ENCODE data around the gene INSRR. TPM values are rescaled to one million over a fixed set of nuclear protein-coding genes. Genes with fewer than 3 reads are reported as not detected.

Gene INSRR
- total RNA-seq, 1 donor from 2014 or later, result not detected

GRCh38 chr1:156838972-156839371 is 19.9 kb downstream of the INSRR start:
- Mint-ChIP-seq H3K27ac (ENCODE audit: unreplicated experiment) (no peak overlapping the region), H3K9me3 (ENCODE audit: low read depth) (no peaks in the 10 kb centered on the region), H3K36me3 (ENCODE audit: low read depth) (peaks cover 2% of the 10 kb centered on the region), H3K4me3 (ENCODE audit: unreplicated experiment) (no peak overlapping the region), H3K4me1 (ENCODE audit: low read depth) (no peaks in the 10 kb centered on the region), H3K27me3 (ENCODE audit: low read depth) (peaks cover 63% of the 10 kb centered on the region)
- peak; percentile 59 for DNase-seq (ENCODE audit: low spot score)
- peak; percentile 90 for TF ChIP-seq CTCF (IDR thresholded peaks at IDR 0.05)

GRCh38 chr1:156836892-156837291 is 22.0 kb downstream of the INSRR start:
- H3K36me3 Mint-ChIP-seq (ENCODE audit: low read depth), result no peaks in the 10 kb centered on the region
- H3K27me3 Mint-ChIP-seq (ENCODE audit: low read depth), result peaks cover 62% of the 10 kb centered on the region
- H3K4me3 Mint-ChIP-seq (ENCODE audit: unreplicated experiment), result no peak overlapping the region

GRCh38 chr1:156836041-156836654 is 22.8 kb downstream of the INSRR start:
- Mint-ChIP-seq H3K27ac (ENCODE audit: unreplicated experiment) (no peak overlapping the region), H3K27me3 (ENCODE audit: low read depth) (peaks cover 69% of the 10 kb centered on the region), H3K9me3 (ENCODE audit: low read depth) (no peaks in the 10 kb centered on the region), H3K36me3 (ENCODE audit: low read depth) (no peaks in the 10 kb centered on the region), H3K4me3 (ENCODE audit: unreplicated experiment) (no peak overlapping the region), H3K4me1 (ENCODE audit: low read depth) (no peaks in the 10 kb centered on the region)
- no peak for DNase-seq (ENCODE audit: low spot score)
- no peak for TF ChIP-seq CTCF (IDR thresholded peaks at IDR 0.05)

More at GRCh38 chr1:156836892-156837291, 22.0 kb downstream of the INSRR start:
- no peak for DNase-seq (ENCODE audit: low spot score)
- Mint-ChIP-seq H3K27ac (ENCODE audit: unreplicated experiment) (no peak overlapping the region), H3K4me1 (ENCODE audit: low read depth) (no peaks in the 10 kb centered on the region), H3K9me3 (ENCODE audit: low read depth) (no peaks in the 10 kb centered on the region)
- TF ChIP-seq CTCF (IDR thresholded peaks at IDR 0.05), result no peak

GRCh38 chr1:156834322-156834721 is 24.6 kb downstream of the INSRR start:
- DNase-seq (ENCODE audit: low spot score), result no peak
- Mint-ChIP-seq H3K4me3 (ENCODE audit: unreplicated experiment) (no peak overlapping the region), H3K4me1 (ENCODE audit: low read depth) (no peaks in the 10 kb centered on the region), H3K27me3 (ENCODE audit: low read depth) (peaks cover 67% of the 10 kb centered on the region), H3K36me3 (ENCODE audit: low read depth) (no peaks in the 10 kb centered on the region), H3K27ac (ENCODE audit: unreplicated experiment) (no peak overlapping the region), H3K9me3 (ENCODE audit: low read depth) (no peaks in the 10 kb centered on the region)
- TF ChIP-seq CTCF (IDR thresholded peaks at IDR 0.05), result no peak

GRCh38 chr1:156833603-156834002 is 25.3 kb downstream of the INSRR start:
- no peak for DNase-seq (ENCODE audit: low spot score)
- no peaks in the 10 kb centered on the region for H3K9me3 Mint-ChIP-seq (ENCODE audit: low read depth)
- H3K4me1 Mint-ChIP-seq (ENCODE audit: low read depth), result no peaks in the 10 kb centered on the region
- no peaks in the 10 kb centered on the region for H3K36me3 Mint-ChIP-seq (ENCODE audit: low read depth)
- H3K27ac Mint-ChIP-seq (ENCODE audit: unreplicated experiment), result no peak overlapping the region
- peaks cover 66% of the 10 kb centered on the region for H3K27me3 Mint-ChIP-seq (ENCODE audit: low read depth)
- TF ChIP-seq CTCF (IDR thresholded peaks at IDR 0.05), result no peak
- no peak overlapping the region for H3K4me3 Mint-ChIP-seq (ENCODE audit: unreplicated experiment)

Data from chondrocyte (in vitro differentiated cells).